Stimulated activated CD8-positive, alpha-beta memory T cell treated with anti-CD3 and anti-CD28 coated beads, Interleukin-15, amount 100 ng/mL, for 4 hours (primary cell): ENCODE data around the gene LDLRAD4.

Experiments
- DNase-seq, 2 donors: peaks; one replicate each; pipeline ENCODE4 v3.0.0-alpha.2; 2020; ENCODE audit warnings: low read depth in 2 of 2

The LDLRAD4 gene

DNA sequence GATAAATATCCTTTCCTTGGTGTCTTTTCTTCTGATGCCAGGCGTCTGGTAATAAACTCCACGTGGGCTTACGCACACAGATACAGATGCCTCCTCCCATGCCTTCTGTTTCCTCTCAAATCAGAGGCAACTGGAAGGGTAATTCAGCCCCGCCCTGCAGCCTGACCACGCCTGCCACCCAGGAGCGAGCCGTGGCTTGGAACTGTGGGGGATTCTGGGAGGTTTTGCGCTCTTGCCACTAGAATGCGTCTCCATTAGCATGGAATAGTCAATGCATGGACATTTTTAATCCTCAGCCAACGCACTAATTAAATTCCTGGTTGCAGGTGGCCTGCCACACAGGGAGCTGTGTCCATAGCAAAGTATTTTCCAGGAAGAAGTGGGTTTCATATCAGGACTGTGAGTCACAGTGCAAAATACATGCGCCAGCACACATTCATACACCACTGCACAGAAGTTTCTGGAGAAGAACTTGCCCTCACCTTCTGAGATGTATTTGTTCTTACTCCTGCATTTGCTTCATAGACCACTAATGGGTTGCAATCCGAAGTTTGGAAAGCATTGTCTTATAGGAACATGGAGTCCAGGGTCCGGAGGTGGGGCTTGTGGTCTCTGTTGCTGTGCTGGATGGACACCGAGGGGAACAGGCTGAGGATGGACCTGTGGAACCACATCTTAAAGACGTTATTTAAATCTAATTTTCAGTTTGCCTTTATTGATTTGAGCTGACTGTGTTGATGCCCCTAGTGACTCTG lies 151.4 kb downstream of the LDLRAD4 start:
- DNase-seq: no peak

DNA sequence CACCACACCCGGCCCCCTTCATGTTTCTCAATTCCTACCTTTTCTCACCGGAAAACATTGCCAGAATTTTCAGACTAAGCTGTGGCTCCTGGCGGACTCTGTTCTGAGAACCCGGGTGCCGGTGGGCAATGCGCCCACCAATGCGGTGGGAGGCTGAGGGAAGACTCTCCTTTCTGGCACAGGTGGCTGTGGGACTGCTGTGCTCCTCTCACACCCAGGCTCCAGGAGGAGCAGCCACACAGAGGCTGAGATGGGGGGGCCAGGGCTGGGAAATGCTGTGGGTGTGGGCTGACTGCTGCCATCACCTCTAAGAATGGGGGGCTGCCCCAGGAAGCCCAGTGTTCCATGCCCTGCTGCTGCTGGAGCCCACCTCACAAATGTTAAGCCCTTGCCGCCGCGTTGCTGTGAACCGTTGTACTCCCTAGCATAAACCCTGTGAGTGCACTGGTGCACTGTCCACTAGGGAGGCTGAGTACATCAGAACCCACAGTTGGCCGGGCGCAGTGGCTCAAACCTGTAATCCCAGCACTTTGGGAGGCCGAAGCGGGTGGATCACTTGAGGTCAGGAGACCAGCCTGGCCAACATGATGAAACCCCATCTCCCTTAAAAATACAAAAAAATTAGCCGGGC lies 152.6 kb downstream of the LDLRAD4 start:
- no peak for DNase-seq

DNA sequence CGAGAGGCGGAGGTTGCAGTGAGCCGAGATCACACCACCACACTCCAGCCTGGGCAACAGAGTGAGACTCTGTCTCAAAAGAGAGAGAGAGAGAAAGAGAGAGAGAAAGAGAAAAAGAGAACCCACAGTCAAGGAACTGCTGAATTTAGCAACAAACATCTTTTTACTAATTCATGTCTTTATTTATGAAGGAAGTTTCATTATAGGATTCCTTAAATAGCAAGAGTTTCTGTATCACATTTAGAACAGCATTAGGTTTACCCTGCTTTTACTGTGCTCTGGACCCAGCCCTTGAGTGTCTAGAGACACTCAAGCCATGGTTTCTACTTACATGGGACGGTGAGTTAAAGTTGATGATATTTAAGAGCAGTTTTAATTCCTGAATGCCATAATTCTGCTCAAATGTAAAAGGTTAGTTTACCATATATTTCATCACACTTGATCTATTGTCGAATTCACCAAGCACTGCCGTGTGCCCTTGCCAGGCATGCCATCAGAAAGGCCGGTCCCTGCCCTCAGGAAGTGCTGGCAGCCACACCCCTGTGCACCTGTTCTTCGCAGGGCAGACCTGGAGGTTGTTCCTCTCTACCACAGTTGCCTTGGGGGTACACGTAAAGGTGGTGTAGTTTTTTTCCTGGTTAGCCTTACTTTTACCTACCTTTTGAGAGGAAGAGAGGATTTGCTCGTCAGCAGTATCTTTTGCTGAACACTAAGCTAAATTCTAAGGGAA lies 153.3 kb downstream of the LDLRAD4 start:
- no peak for DNase-seq

DNA sequence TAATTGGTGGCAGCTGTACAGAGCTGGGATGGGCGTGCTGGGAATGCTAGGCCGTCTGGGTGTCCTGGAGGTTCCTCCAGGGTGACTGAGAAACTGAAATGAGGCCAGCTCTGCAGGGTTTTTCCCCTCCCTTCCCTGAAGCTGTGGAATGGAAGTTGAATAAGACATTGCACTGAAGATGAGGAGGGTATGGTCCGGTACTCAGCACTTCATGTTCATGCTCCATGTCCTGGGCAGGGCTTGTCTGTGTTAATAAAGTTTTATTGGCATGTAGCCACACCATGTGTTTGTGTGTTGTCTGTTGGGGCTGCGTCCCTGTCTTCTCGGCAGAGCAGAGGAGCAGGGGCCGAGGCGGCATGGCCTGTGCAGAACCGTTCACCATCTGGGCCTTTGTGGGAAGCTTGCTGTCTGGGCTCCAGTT lies 154.0 kb downstream of the LDLRAD4 start:
- no peak for DNase-seq

DNA sequence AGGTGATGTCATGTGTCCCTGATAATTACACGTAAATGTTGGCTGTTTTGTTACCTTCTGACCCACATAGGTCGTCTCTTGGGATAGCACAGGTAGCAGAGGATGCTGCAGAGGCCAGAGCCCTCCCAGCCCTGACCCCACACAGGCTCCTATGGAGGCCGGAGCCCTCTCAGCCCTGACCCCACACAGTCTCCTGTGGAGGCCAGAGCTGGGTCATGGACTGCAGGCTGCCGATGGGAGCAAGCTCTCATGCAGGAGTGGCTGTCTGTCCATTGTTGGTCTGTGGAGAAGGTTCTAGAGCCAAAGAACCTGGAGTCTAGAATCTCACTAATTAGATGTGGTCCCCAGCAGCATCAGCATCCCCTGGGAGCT lies 155.5 kb downstream of the LDLRAD4 start:
- no peak for DNase-seq

DNA sequence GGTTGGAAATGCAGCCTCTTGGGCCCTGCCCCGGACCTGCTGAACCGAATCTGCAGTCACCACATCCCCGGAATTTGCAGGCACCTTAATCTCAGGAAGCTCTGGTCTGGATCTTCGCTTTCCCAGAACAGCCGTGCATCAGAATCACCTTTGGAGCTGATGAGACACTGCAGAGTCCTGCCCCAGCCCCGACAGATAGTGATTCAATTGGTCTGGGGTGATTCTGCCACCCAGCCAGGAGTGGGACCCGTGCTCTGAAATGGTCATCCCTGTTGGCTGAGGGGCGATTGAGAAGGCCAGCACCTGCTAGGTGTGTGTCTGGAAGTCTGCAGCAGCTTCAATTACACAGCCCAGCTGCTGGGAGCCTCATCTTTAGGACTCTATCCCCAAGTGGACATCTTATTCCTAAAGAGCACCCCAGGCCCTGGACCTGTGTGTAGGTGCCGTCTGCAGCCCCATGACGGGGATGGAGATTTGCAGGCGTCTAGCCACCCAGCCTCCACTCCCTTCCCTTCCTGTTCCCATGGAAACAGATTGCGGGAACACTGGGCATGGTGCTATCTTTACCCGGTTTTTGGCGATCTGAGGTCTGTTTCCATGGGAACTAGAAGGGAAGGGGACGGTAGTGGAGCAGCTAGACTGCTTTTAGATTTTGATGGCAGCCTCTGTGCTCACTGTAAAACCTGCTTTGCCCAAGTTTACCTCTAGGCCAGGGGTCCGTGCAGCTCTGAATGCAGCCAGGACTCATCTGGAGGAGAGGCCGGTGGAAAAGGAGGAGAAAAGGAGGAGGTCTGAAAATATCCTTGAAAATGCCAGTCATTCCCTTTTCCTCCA lies 156.1 kb downstream of the LDLRAD4 start:
- DNase-seq: no peak

DNA sequence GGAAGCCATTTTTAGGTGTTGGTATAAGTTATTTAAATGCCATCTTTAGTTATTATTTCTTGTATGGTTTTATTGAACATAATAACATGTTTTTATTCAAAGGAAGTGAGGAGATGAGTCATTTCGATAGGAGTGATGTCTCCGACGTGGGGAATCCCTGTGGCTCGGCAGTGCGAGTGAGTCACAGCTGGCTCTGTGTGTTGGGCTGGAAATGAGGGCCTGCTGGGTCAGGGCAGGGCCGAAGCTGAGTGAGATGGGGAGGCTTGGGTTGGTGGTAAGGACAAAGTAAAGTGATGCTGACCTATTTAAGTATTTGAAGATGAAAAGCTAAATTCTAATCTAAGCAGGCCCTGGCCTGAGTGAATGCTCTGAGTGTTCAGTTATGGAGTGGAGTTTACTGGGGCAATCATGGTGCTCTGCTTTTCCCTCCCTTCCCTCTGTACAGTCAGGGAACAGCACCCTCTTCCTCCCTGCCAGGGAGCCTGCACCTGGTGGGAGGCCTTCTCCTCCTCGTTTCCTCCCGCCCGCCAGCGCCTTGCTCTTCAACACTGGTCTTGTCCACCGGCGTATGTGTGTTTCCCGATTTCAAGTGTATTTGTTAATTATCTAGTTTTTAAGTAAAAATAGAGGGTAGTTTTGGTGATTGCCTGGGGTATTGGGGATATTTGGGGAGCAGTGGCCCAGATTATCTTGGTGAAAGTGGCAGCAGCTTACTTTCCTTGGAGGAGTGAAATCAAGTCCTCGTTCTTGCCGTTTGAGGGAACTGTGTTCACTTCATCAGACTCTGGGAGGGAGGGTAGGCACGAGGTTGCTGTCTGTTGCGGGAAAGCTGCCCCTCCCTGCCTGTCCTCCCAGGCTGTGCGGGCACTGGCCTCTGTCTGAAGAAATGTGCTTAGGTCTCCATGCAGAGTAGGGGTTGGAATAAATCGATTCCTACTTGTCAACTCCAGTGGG lies 157.0 kb downstream of the LDLRAD4 start:
- peak; percentile 39 to 66 for DNase-seq

DNA sequence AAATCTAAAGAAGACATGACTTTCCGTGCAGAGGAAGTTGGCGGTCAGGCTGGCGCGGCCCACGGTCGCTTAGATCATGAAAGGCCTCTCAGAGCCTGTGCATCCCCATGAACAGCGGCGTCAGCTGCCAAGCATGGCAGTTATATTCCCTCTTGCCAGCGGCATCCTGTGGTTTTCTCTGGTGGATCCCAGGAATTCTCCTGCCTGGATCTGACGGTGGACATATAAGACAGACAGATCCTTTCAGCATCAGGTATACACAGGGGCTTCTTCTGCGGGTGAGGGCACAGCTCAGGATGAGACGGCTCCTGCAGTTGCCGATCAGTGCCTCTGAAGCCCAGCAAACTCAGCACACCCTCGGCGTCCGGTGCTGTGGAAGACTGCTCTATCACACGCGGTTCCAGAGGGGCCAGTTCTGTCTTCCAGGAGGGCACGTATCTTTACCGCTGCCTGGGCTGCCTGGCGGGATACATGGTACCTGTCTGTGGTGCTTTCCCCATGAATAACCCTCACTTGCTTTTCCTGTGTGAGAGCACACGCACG lies 157.8 kb downstream of the LDLRAD4 start:
- no peak for DNase-seq

DNA sequence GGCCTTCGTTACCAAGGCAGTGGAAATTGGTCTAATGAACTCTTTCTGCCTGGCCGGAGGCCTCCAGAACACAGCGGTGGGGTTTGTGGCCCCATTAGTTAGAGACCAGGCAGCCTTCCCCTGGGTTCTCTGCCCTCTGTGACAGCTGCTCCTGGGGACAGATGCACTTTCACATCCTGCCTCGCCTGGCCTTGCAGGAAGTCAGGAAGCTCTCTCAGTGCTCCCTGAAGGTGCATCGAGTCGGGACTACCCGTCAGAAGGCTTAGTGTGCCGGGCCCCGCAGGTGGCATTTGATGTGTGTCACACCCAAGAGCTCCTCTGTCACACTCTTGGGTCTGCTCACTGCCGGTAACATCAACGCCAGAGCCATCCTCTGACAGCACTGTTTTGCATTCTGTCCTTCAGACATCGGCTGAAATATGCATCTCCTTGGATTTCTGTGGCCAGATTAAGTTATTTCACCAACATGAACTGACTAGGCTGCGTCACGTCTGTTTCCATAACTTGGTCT lies 158.3 kb downstream of the LDLRAD4 start:
- peak; percentile 26 to 36 for DNase-seq

DNA sequence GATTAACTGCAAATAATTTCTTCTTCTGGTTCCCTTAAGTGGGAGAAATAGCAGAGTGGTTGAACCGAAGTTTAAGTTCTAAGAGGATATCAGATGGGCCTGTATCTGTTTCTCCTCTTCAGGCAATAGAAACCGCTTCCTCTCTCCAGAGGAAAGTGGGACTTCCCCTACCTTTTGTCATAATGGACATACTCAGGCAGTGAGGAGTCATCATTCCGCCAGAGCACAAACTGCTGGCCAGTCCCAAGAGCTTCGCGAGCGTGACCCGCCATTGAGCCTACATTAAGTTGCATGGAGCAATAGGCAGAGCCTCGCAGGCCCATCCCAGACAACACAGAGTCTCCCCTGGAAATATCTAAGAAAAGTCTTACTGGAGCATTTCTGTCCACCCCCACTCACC lies 158.9 kb downstream of the LDLRAD4 start:
- no peak for DNase-seq

DNA sequence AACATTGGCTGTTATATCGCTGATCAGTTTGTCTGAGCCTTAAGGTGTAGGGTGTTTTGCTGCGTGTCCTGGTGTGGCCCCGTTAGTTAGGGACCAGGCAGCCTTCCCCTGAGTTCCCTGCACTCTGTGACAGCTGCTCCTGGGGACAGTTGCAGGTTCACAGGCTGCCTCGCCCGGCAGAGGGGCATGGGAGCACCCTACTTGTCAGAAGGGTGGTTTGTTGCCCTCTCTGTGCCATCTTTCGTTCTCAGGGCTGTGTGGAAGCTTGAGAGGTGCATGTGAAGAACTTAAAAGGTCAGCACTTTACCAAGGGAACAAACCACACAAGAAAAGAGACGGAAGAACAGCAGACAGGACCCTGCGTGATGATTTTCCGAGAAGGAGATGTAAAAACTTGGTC lies 159.6 kb downstream of the LDLRAD4 start:
- no peak for DNase-seq

DNA sequence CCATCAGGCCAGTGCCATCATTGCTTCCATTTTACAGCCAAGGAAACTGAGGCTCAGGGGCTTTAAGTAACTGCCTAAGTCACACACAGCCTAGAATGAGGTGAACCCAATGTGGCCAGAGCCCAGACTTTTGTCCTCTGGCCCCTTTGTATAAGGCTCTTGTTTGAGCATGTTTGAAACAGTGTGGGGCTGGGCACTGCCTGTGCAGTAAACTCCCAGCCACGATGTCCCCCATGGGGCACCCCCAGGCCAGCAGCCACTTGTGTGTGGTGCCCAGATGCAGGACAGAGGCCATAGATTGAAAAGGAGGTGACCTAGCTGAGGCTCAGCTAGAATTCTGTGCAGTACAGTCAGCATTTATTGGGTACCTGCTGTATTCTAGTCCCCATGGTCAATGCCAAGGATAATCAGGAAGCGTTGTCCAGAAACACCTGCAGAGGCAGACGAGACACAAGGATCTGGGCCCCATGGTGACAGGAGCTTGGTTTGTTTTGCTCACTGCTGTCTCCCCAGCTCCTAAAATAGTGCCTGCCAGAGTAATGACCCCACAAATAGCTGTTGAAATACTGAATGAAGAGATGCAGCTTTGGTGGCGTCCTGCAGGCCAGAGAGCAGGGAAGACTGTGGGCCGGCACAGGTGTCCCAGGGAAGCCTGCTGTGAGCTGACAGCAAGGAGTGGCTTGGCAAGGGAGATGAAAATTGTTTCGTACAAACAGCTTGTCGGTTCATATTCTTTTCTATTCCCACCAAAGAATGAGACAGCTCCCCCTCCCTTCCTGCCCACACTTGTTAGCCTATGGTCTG lies 160.7 kb downstream of the LDLRAD4 start:
- no peak for DNase-seq

DNA sequence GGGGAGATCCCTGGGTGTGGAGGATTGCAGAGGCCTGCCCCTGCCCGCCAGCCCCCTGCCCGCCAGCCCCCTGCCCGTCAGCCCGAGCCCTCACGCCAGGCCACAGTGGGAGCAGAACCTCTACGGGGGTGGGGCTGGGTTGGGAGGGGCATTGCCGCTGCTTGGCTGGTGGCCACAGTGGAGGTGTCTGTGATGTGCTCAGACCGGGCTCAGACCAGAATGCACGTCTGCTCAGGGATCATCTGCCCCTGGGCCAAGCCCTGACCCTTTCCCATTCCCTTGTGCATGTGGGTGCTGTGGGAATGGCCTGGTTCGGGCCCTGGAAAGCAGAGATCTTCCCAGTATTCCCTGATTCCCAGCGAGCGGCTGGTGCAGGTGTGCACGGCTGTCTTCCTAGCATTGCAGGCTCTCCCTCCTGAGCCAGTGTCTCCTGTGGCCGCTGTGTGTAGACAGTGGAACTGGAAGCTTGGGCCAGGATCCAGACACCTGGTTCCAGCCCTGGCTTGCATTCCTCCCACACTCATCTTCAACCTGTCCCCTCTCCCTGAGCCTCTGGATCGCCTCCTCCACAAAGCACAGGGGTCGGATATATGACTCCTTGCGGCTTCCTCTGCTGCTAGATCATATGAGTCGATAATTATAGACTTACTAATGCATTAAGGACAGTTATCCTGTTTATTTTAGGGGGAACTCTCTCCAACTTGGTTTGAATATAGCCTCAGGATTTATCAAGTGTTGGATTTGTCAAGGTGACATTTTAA lies 161.6 kb downstream of the LDLRAD4 start:
- no peak for DNase-seq

DNA sequence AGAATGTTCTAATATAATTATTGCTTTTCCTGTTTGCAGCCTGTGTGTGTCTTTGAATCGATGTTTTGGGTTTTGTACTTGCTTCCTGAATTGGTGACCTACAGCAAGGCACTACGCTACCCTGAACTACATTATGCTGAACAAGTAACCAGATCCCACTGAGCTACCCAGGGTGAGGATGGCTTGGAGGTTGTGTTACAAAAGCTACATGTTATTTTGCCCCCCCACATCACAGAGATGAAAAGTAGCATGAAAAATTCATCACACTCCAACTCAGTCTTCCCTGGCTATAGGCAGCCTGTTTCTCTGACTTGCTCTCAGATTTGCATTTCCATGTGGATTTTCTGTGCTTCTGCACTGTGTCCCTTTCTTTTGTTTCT lies 162.1 kb downstream of the LDLRAD4 start:
- DNase-seq: no peak

DNA sequence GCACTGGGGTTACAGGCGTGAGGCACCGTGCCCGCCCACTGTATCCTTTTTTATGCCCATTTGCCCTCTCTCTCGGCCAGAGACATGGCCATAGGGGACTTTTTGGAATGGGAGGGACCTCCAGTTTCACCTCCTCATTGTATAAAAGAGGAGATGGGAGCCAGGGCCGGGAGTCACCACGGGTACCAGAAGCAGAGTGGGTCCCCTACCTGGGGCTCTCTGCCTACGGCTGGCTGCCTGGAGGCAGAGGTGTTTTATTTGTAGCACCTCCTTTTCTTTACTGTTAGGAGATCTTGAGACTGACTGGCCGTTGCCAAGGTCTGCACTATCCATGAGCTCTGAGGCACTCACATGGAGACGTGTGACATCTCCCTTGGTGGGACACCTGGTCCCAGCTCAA lies 162.8 kb downstream of the LDLRAD4 start:
- DNase-seq: no peak

DNA sequence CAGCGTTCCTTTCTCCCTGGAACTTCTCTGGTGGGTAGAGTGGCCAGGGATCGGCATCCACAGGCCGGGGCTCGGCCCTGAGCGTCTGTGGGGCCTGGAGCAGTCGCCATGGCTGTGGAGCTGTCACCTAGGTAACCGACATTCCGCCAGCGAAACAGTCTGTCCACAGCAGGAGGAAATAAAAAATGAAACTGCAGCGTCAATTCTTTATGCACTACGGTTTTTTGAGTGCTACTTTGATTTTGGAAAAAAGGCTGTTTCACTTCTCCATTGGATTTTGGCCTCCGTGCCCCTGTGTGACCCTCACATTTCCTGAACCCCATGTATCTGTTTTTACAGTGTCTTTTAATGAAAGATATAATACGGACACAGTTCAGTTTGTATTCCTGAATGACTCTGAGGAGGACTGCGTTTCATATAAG lies 163.4 kb downstream of the LDLRAD4 start:
- no peak for DNase-seq

DNA sequence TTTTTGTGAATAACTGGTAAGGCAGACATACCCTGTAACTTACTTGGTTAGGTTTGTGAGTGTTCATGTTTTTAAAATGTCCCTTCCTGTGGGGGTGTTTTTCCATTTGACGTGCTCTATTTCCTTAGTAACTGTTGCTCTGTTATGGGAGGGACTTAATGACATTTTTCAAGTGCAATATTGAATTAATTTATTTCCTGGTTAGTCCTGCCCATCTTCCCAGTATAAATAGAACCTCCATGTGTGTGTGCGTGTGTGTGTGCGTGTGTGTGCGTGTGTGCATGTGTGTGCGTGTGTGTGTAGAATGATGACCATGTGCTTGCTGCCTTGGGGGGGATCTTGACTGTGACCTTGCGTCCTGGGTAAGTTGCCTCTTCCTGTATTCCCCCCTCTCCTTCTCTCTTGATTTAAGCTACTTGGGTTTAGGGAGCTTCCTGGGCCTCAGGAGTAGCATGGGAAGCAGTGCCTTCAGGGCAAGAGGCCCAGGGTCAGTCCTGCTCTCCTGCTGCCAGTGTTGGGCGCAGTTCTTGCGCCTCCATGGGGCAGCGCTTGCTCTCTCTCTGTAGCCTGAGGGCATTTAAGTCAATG lies 163.9 kb downstream of the LDLRAD4 start:
- DNase-seq: no peak
